H9 (cell line): ENCODE results near the gene GRHL3. TPM values are rescaled to one million over a fixed set of nuclear protein-coding genes. Genes with fewer than 3 reads are reported as not detected.

Source experiments
- DNase-seq: peaks from one replicate; pipeline ENCODE4 v3.0.0-alpha.2; 2017
- H2AFZ ChIP-seq: one replicate; pipeline ENCODE4 v1.6.1; 2013; ENCODE audit warnings: mild to moderate bottlenecking, low read length, control low read depth, moderate library complexity
- H2AK5ac ChIP-seq: 2 replicates; pipeline ENCODE4 v1.6.1; 2013; ENCODE audit warnings: low read length, control low read depth, mixed read lengths; ENCODE audit not compliant: insufficient read length
- H2BK120ac ChIP-seq: one replicate; pipeline ENCODE4 v1.6.1; 2013; ENCODE audit warnings: low read depth, mild to moderate bottlenecking, low read length, control low read depth, inconsistent platforms; ENCODE audit not compliant: poor library complexity, severe bottlenecking
- H2BK12ac ChIP-seq: 2 replicates; pipeline ENCODE4 v1.6.1; 2013; ENCODE audit warnings: low read length, control low read depth, mixed read lengths, low read depth; ENCODE audit not compliant: insufficient read length
- H2BK15ac ChIP-seq: 2 replicates; pipeline ENCODE4 v1.6.1; 2013; ENCODE audit warnings: low read depth, low read length, control low read depth
- H2BK20ac ChIP-seq: one replicate; pipeline ENCODE4 v1.6.1; 2013; ENCODE audit warnings: low read depth, mild to moderate bottlenecking, low read length, control low read depth, inconsistent platforms; ENCODE audit not compliant: poor library complexity, severe bottlenecking
- H2BK5ac ChIP-seq: 2 replicates; pipeline ENCODE4 v1.6.1; 2013; ENCODE audit warnings: low read length, control low read depth, mixed read lengths; ENCODE audit not compliant: insufficient read length
- H3K14ac ChIP-seq: 2 replicates; pipeline ENCODE4 v1.6.1; 2013; ENCODE audit warnings: low read length, control low read depth; ENCODE audit not compliant: insufficient read depth
- H3K18ac ChIP-seq: 2 replicates; pipeline ENCODE4 v1.6.1; 2013; ENCODE audit warnings: low read depth, mild to moderate bottlenecking, mixed read lengths, low read length, control low read depth; ENCODE audit not compliant: insufficient read length
- H3K23ac ChIP-seq: 2 replicates; pipeline ENCODE4 v1.6.1; 2013; ENCODE audit warnings: low read length, control low read depth, mixed read lengths, low read depth; ENCODE audit not compliant: insufficient read length
- H3K23me2 ChIP-seq: 2 replicates; pipeline ENCODE4 v1.6.1; 2013; ENCODE audit warnings: low read depth, mild to moderate bottlenecking, mixed read lengths, low read length, control low read depth; ENCODE audit not compliant: insufficient read length, poor library complexity, severe bottlenecking
- H3K27ac ChIP-seq: 2 replicates; pipeline ENCODE4 v1.5.1; 2013; ENCODE audit warnings: low read length, control low read depth, mixed read lengths, low read depth; ENCODE audit not compliant: insufficient read length
- H3K27me3 ChIP-seq: 2 replicates; pipeline ENCODE4 v1.6.1; 2013; ENCODE audit warnings: low read length, control low read depth, inconsistent platforms; ENCODE audit not compliant: insufficient read depth
- H3K4ac ChIP-seq: 2 replicates; pipeline ENCODE4 v1.6.1; 2013; ENCODE audit warnings: low read depth, mild to moderate bottlenecking, control low read depth, inconsistent platforms, low read length, moderate library complexity
- H3K4me1 ChIP-seq: 2 replicates; pipeline ENCODE4 v1.6.1; 2013; ENCODE audit warnings: low read length, control low read depth, inconsistent platforms; ENCODE audit not compliant: insufficient read depth
- H3K4me2 ChIP-seq: 2 replicates; pipeline ENCODE4 v1.6.1; 2013; ENCODE audit warnings: low read length, control low read depth, mixed read lengths; ENCODE audit not compliant: insufficient read length, insufficient read depth
- H3K56ac ChIP-seq: 2 replicates; pipeline ENCODE4 v1.6.1; 2013; ENCODE audit warnings: low read depth, mild to moderate bottlenecking, mixed read lengths, low read length, control low read depth; ENCODE audit not compliant: insufficient read length
- H3K79me1 ChIP-seq: 2 replicates; pipeline ENCODE4 v1.6.1; 2013; ENCODE audit warnings: low read depth, mild to moderate bottlenecking, moderate library complexity, low read length, control low read depth, inconsistent platforms; ENCODE audit not compliant: insufficient read depth, poor library complexity, severe bottlenecking
- H3K79me2 ChIP-seq: 2 replicates; pipeline ENCODE4 v1.6.1; 2013; ENCODE audit warnings: low read length, control low read depth, inconsistent platforms; ENCODE audit not compliant: insufficient read depth
- H3K9ac ChIP-seq: 2 replicates; pipeline ENCODE4 v1.6.1; 2013; ENCODE audit warnings: low read length, control low read depth, mixed read lengths; ENCODE audit not compliant: insufficient read length; ENCODE audit errors: extremely low read depth
- H3K9me3 ChIP-seq: one replicate; pipeline ENCODE4 v1.6.1; 2013; ENCODE audit warnings: low read depth, low read length, inconsistent platforms; ENCODE audit not compliant: control insufficient read depth
- H3T11ph ChIP-seq: one replicate; pipeline ENCODE4 v1.6.1; 2013; ENCODE audit warnings: mild to moderate bottlenecking, low read length, control low read depth, inconsistent platforms
- H4K20me1 ChIP-seq: one replicate; pipeline ENCODE4 v1.6.1; 2013; ENCODE audit not compliant: control insufficient read depth, insufficient read length, insufficient read depth
- H4K5ac ChIP-seq: 2 replicates; pipeline ENCODE4 v1.6.1; 2013; ENCODE audit warnings: low read depth, mild to moderate bottlenecking, mixed read lengths, low read length, control low read depth; ENCODE audit not compliant: insufficient read length
- H4K8ac ChIP-seq: replicated peaks from 2 replicates; pipeline ENCODE4 v1.6.1; 2013; ENCODE audit warnings: low read length, control low read depth, mixed read lengths, low read depth; ENCODE audit not compliant: insufficient read length
- H4K91ac ChIP-seq: 2 replicates; pipeline ENCODE4 v1.6.1; 2013; ENCODE audit warnings: low read depth, mild to moderate bottlenecking, moderate library complexity, mixed read lengths, low read length, control low read depth; ENCODE audit not compliant: insufficient read length
- H3K27ac Mint-ChIP-seq, 3 experiments: 2 replicates in 2 of 3; 3 replicates in 1 of 3; pipeline ENCODE4 v1.8.0; 2020 to 2021; ENCODE audit warnings: mixed read lengths in 3 of 3, mild to moderate bottlenecking in 1 of 3, moderate library complexity in 1 of 3
- H3K27me3 Mint-ChIP-seq: 2 replicates; pipeline ENCODE4 v1.8.0; 2021; ENCODE audit warnings: low read depth, mild to moderate bottlenecking, moderate library complexity, mixed read lengths
- H3K36me3 Mint-ChIP-seq, 3 experiments: 2 replicates in 2 of 3; 3 replicates in 1 of 3; pipeline ENCODE4 v1.8.0; 2020 to 2021; ENCODE audit warnings: low read depth in 3 of 3, mixed read lengths in 3 of 3; ENCODE audit not compliant: insufficient read depth in 1 of 3
- H3K4me1 Mint-ChIP-seq, 2 experiments: 2 replicates each; pipeline ENCODE4 v1.8.0; 2020; ENCODE audit warnings: mixed read lengths in 2 of 2
- H3K4me3 Mint-ChIP-seq, 2 experiments: 2 replicates in 1 of 2; 3 replicates in 1 of 2; pipeline ENCODE4 v1.8.0; 2020 to 2021; ENCODE audit warnings: mild to moderate bottlenecking in 2 of 2, mixed read lengths in 2 of 2, moderate library complexity in 1 of 2
- H3K9me3 Mint-ChIP-seq, 2 experiments: 2 replicates in 1 of 2; 3 replicates in 1 of 2; pipeline ENCODE4 v1.8.0; 2020; ENCODE audit warnings: mild to moderate bottlenecking in 2 of 2, mixed read lengths in 2 of 2, moderate library complexity in 1 of 2
- CTCF ChIP-seq: fragments of 200-600 bp; sonication (generic); conservative IDR thresholded peaks from 3 replicates; pipeline ENCODE4 v1.8.0; 2021; ENCODE audit warnings: antibody characterized with exemption, mild to moderate bottlenecking
- WGBS: extraction: QIAGEN DNeasy Blood & Tissue Kit; methylation state at CpG from one replicate; pipeline ENCODE4 v1.1.7; 2013; ENCODE audit warnings: missing lambda C conversion rate, low lambda C conversion rate, mixed read lengths; ENCODE audit not compliant: insufficient read length; ENCODE audit errors: extremely low coverage; 5-methylcytosine and 5-hydroxymethylcytosine counted together
- total RNA-seq: library from RNA; stranded (reverse); gene quantifications from 2 replicates; pipeline ENCODE4 v1.2.1, GENCODE V29; 2021

The GRHL3 gene
- total RNA-seq, 1 experiment from 2014 or later, result 3.5 TPM

GRCh38 chr1:24331961-24332673, 13.0 kb downstream of the GRHL3 start:
- H3K9ac ChIP-seq, result no peak overlapping the region
- H3T11ph ChIP-seq, result no peak overlapping the region
- no peak overlapping the region for H3K4me2 ChIP-seq
- no peak overlapping the region for H3K27ac ChIP-seq
- H2BK120ac ChIP-seq, result no peak overlapping the region
- Mint-ChIP-seq H3K4me1 (peaks cover 28 to 36% of the 10 kb centered on the region in 2 experiments), H3K27me3 (peaks cover 9% of the 10 kb centered on the region), H3K36me3 (0 out of 7 replicates have a peak, but pooled peaks cover 0 to 2% (median 0%) of the 10 kb centered on the region in 3 experiments), H3K9me3 (no peaks in the 10 kb centered on the region), H3K27ac (no peak overlapping the region), H3K4me3 (no peak overlapping the region; a peak in 1 of 5 replicates)
- H4K91ac ChIP-seq, result no peak overlapping the region
- no peak overlapping the region for H3K14ac ChIP-seq
- H3K79me1 ChIP-seq, result no peaks in the 10 kb centered on the region
- no peaks in the 10 kb centered on the region for H3K23me2 ChIP-seq
- H3K9me3 ChIP-seq, result no peaks in the 10 kb centered on the region
- no CpG with 5 or more reads among the region's 7 CpGs for WGBS
- no peak overlapping the region for H3K23ac ChIP-seq
- DNase-seq, result no peak
- no peak overlapping the region for H2BK15ac ChIP-seq
- H2BK5ac ChIP-seq, result no peak overlapping the region
- H4K20me1 ChIP-seq, result no peaks in the 10 kb centered on the region
- no peak overlapping the region for H3K18ac ChIP-seq
- H3K56ac ChIP-seq, result no peak overlapping the region
- no peaks in the 10 kb centered on the region for H3K79me2 ChIP-seq
- no peak overlapping the region for H4K8ac ChIP-seq
- no peak for TF ChIP-seq CTCF
- H2AK5ac ChIP-seq, result no peak overlapping the region
- no peak overlapping the region for H2BK20ac ChIP-seq
- peaks cover 3% of the 10 kb centered on the region; the same call in 1 of the 2 replicates for H3K4me1 ChIP-seq
- no peaks in the 10 kb centered on the region for H3K27me3 ChIP-seq
- H3K4ac ChIP-seq, result no peak overlapping the region
- H2BK12ac ChIP-seq, result no peak overlapping the region
- no peak overlapping the region for H4K5ac ChIP-seq
- H2AFZ ChIP-seq, result no peak overlapping the region
